ENCODE data around the gene TNK2. TPM values are rescaled to one million over a fixed set of nuclear protein-coding genes. Genes with fewer than 3 reads are reported as not detected.

TNK2 gene
- total RNA-seq = 6.8 and 11.6 TPM in 2 replicates

GRCh38 chr3:195907934-195908693, at the start of gene TNK2:
Gene TNK2, minus strand, starts transcription at chr3:195908551. Its CDS starts 19,963 bp downstream, at chr3:195888588.

Small RNAs within 50 kb of the gene (small RNA-seq; reads per million reads assigned to genes)
- gene MIR6829 (ENCODE audit: low replicate concordance) (not detected), gene RNU2-11P (ENCODE audit: low replicate concordance) (not detected)

Other genes with a start within 250 kb of the TNK2 start
- gene MUC20, start 187.6 kb downstream of the TNK2 start, total RNA-seq = 0.88 TPM in 1 of 2 replicates, not detected in the other
- gene MUC4, start 96.6 kb downstream of the TNK2 start, total RNA-seq = not detected in 2 replicates
- gene TFRC, start 173.5 kb upstream of the TNK2 start, total RNA-seq = 183 and 190 TPM in 2 replicates

All from placental pericyte (primary cell).